ENCODE measurements around the gene MORN1.
A peak's percentile ranks its signal among the peaks of the same experiment; 100 is the strongest.
"Not testable (repeated sequence)": the region's sequence is repeated elsewhere in the genome, so short reads cannot be mapped to it uniquely, and the experiment has no call there.

Gene MORN1

DNA sequence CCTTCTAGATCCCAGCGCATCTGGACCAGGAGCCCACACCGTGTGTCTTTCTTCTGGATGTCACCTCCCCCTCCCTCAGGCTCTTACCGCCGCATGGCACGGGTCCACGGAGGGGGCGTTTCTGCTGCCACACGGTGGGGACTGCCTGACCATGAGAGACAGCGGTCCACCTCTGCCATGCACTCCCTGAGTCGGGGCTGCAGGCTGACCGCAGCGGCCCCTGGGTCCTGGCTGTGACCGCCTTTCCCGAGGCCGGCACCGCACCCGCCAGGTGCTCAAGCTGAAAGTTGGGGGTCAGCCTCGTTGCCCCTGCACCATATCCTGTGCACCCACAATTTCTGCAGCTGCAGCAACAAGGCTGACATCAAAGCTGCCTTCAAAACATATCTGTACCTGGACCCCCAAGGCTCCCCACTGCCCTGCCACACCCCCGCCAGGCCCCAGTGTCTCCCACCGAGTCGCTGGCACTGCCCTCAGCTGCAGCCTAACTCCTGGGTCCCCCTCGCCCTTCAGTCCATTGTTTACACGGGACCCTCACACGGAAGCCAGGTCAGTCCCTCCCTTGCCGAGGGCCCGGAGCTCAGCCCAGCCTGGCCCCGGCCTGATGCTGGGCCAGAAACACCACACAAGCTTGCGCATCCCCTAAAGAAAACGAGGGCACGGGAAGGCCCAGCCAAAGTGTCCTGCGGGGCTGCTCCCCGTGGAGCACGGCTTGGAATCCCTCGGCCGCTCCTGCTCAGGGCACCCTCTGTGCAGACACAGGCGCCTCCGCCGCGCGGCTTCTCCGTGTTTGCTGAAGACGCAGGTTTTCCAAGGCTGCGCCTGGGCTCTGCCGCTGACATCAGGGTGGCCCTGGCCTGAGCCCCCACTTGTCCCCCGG lies 51.9 kb downstream of the MORN1 start:
- no peak for DNase-seq (ENCODE audit: low read depth)

DNA sequence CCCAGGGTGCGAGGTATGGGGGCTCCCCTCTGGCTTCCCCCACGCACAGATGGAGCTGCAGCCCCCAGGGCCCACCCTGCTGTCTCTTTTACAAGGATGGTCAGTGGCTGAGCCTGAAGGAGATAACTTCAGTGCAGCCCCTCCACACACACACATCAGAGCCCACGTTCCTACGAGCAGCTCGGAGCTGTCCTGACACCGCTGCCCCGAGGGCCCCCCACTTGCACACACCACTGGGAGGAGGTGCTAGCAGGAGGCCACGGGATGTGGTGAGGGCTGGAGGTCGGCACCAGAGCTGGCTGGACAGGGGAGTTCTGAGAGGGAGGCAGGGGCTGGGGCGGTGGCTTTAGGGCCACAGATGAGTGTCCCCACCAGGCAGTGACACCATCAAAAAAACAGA lies 53.9 kb downstream of the MORN1 start:
- no peak for DNase-seq (ENCODE audit: low read depth)

DNA sequence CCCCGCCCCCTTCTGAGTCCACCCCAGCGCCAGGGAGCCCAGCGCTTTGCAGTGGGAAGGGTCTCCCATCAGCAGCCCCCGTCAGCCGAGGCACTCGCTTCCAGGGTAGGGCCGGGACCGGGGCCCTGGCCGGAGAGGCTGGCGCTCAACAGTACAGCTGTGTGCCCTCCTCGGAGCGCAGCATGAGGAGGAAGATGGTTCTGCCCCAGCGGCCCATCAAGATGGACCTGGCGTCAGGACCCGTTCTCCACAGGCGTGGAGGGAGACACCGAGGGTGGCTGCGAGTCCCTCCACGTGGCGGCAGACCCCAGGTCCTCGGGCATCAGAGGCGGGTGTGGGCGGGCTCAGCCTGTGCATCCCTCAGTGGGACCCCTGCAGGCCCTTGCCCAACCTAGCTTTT lies 54.3 kb downstream of the MORN1 start:
- DNase-seq (ENCODE audit: low read depth), result no peak

DNA sequence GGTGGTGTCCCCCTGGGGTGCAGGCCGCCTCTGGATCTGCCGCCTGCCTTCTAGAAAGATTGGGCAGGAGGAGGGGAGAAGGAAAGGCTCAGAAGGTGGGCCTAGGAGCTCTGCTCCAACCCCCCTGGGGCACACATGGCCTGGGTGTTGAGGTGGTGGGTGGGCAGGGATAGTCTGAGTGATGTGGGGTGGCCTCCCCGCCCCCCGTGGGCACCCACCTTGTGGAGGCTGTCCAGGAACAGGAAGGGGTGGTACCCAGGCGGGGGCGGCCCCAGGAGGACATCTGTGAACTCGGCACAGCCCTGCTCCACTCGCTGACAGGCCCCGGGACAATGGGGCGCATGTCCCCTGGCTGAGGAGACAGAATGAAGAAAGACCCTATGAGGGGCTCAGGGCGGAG lies 54.9 kb downstream of the MORN1 start:
- no peak for DNase-seq (ENCODE audit: low read depth)

- no peak for DNase-seq (ENCODE audit: low read depth)
Measured at GRCh38 chr1:2335721-2336455, 55.5 kb downstream of the MORN1 start.

GRCh38 chr1:2334883-2335534 lies 56.3 kb downstream of the MORN1 start:
- DNase-seq (ENCODE audit: low read depth), result no peak

DNA sequence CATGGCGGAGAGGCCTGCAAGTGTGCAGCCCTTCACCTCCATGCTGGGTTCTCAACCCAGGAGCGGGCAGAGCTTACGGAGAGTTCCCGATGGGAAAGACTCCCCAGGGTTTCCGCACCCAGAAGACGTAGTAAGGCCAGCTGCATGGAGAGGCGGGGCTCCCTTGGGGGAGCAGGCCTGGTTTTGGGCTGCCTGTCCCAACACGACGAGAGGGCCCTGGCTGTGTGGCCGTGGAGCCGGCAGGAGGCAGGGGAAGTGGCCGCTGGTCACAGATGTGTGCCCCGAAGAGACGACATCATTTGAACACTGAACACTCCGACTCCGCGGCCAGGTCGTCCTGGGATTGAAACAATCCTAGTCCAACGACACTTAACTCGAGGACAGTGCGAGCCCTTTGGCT lies 57.0 kb downstream of the MORN1 start:
- no peak for DNase-seq (ENCODE audit: low read depth)

DNA sequence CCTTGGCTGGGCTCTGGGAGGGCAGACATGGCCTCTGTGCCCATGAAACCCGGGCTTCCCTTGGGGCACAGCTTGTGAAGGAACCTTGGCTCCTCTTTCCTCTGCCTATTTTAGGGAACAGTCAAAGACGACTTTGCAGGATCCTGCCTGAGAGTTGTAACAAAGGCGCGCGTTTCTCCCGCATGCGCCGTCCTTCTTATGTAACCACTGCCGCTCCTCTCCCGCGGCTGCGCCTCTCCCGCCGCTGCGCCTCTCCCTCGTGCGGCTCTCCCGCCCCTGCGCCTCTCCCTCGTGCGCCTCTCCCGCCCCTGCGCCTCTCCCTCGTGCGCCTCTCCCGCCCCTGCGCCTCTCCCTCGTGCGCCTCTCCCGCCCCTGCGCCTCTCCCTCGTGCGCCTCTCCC lies 59.8 kb downstream of the MORN1 start:
- not testable (repeated sequence) for DNase-seq (ENCODE audit: low read depth)

GRCh38 chr1:2331200-2331544 lies 60.2 kb downstream of the MORN1 start:
- no peak for DNase-seq (ENCODE audit: low read depth)

DNA sequence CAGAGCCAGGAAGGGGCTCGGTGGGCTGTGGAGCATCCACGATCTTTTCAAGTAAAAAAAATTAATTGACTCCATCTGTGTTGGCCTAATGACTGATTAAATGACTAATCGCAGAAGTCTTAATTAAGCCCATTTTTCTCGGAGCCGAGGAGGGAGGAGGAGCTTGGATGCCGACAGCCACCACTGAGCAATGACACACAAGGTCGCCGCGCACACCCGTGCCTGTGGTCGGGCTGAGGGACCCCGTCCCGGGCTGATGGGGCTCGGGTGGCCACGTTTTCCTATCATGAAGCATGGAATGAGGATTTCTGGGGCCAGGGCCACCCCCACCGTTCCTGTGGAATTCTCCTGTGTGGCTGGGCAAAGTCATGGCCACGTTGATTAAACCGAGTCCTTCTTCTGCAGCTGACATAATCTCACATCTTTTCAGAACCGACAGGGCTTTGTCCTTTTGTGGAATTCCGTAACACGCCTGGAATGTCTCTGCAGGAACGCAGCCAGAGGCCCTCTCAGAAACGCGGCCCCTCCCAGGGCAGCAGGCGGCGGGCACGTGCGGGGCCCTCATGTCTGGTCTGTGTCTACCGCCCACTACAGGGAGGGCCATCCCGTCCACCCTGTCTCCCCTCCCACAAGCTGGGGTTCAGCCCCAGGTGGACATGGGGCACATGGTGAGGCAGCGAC lies 60.7 kb downstream of the MORN1 start:
- DNase-seq (ENCODE audit: low read depth), result peak; percentile 83

- DNase-seq (ENCODE audit: low read depth), result no peak
Measured at GRCh38 chr1:2330035-2330434, 61.3 kb downstream of the MORN1 start.

- no peak for DNase-seq (ENCODE audit: low read depth)
Measured at GRCh38 chr1:2328676-2329455, 62.5 kb downstream of the MORN1 start.

DNA sequence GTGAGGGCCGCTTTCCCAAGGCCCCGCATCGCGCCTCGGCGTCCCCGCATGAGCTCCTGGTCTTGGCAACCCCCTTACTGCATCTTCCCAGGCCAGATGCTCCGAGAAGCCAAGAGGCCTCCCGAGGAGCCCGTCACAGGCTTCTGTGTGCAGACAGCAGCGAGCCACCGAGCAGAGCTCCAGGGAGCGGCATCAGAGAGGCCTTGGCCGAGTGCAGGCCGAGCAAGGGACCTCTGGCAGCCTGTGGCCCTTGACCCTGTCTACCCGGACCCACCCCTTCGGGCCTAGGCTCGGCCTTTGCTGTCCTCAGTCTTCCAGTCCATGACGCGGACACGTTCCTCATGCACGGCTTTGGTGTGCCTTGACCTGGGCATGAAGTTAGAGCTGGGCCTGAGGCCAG lies 63.5 kb downstream of the MORN1 start:
- no peak for DNase-seq (ENCODE audit: low read depth)

- not testable (repeated sequence) for DNase-seq (ENCODE audit: low read depth)
Measured at GRCh38 chr1:2327162-2327561, 64.2 kb downstream of the MORN1 start.

DNA sequence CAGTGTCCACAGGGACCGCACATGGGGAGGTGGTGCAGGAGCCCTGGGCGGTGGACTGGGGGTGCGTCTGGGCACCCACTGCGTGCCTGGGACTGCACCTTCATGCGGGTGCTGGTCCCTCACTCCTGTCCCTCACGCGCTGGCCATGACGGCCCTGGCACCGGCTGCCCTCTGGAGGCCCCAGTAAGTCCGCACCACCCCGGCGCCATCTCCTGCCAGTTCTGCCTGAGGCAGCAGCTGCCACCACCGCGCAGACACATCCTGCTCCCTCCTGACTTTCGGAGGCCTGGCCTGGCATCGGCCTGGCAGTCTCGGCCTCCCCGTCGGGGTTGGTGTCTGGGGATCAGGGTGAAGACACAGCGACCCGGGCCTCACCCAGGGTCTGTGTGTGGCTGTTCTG lies 64.8 kb downstream of the MORN1 start:
- DNase-seq (ENCODE audit: low read depth), result no peak

GRCh38 chr1:2324553-2325366 lies 66.6 kb downstream of the MORN1 start:
- DNase-seq (ENCODE audit: low read depth), result no peak

- DNase-seq (ENCODE audit: low read depth), result no peak
Measured at GRCh38 chr1:2323451-2323974, 67.8 kb downstream of the MORN1 start.

GRCh38 chr1:2322581-2323211 lies 68.7 kb downstream of the MORN1 start:
- no peak for DNase-seq (ENCODE audit: low read depth)

- DNase-seq (ENCODE audit: low read depth), result peak; percentile 91
Measured at GRCh38 chr1:2322065-2322571, 69.2 kb downstream of the MORN1 start.
